OCI-LY1 (cell line): Measurements from ENCODE around the gene SMCO2.

ENCODE experiments used
- H2AFZ ChIP-seq: fragments of 200-600 bp; sonication (generic), shearing (Covaris generic); 2 replicates; pipeline ENCODE4 v1.6.0; 2014; ENCODE audit warnings: antibody characterized with exemption, mild to moderate bottlenecking, low read length
- H3F3A ChIP-seq: fragments of 200-600 bp; sonication (generic), shearing (Covaris generic); 2 replicates; pipeline ENCODE4 v1.6.0; 2014; ENCODE audit warnings: mild to moderate bottlenecking, antibody characterized with exemption, low read length, moderate library complexity; ENCODE audit not compliant: insufficient read depth
- H3K27ac ChIP-seq: fragments of 200-600 bp; sonication (generic); 2 replicates; pipeline ENCODE4 v1.5.1; 2014; ENCODE audit warnings: low read length, mixed run types, mild to moderate bottlenecking, low read depth; ENCODE audit not compliant: poor library complexity, severe bottlenecking
- H3K27me3 ChIP-seq: fragments of 200-600 bp; sonication (generic); 2 replicates; pipeline ENCODE4 v1.6.0; 2014; ENCODE audit warnings: antibody characterized with exemption, mild to moderate bottlenecking, low read length, moderate library complexity; ENCODE audit not compliant: insufficient read depth
- H3K36me3 ChIP-seq: fragments of 200-600 bp; sonication (generic); 2 replicates; pipeline ENCODE4 v1.6.1; 2014; ENCODE audit warnings: mild to moderate bottlenecking, antibody characterized with exemption, low read length, moderate library complexity, mixed read lengths; ENCODE audit not compliant: insufficient read depth
- H3K4me1 ChIP-seq: fragments of 200-600 bp; sonication (generic); 2 replicates; pipeline ENCODE4 v1.5.1; 2014; ENCODE audit warnings: mild to moderate bottlenecking, low read length, moderate library complexity; ENCODE audit not compliant: insufficient read depth, severe bottlenecking
- H3K4me2 ChIP-seq: fragments of 200-600 bp; sonication (generic), shearing (Covaris generic); 2 replicates; pipeline ENCODE4 v1.6.1; 2014; ENCODE audit warnings: low read length
- H3K4me3 ChIP-seq: fragments of 200-600 bp; sonication (generic); 2 replicates; pipeline ENCODE4 v1.5.1; 2014; ENCODE audit warnings: low read length, low read depth, mild to moderate bottlenecking, mixed read lengths; ENCODE audit not compliant: poor library complexity, severe bottlenecking
- H3K79me2 ChIP-seq: fragments of 200-600 bp; shearing (Covaris generic); 2 replicates; pipeline ENCODE4 v1.6.1; 2016; ENCODE audit warnings: mixed run types, low read length, mixed read lengths; ENCODE audit not compliant: insufficient read depth
- H3K9ac ChIP-seq: fragments of 200-600 bp; sonication (generic), shearing (Covaris generic); 2 replicates; pipeline ENCODE4 v1.6.1; 2014; ENCODE audit warnings: mild to moderate bottlenecking, low read length, mixed read lengths
- H3K9me2 ChIP-seq: fragments of 200-600 bp; sonication (generic), shearing (Covaris generic); 2 replicates; pipeline ENCODE4 v1.6.1; 2014; ENCODE audit warnings: low read depth, mild to moderate bottlenecking, low read length, mixed read lengths
- H3K9me3 ChIP-seq: fragments of 200-600 bp; shearing (Covaris generic); 2 replicates; pipeline ENCODE4 v1.6.1; 2014; ENCODE audit warnings: low read length, mixed read lengths
- H4K20me1 ChIP-seq: fragments of 200-600 bp; sonication (generic), shearing (Covaris generic); 2 replicates; pipeline ENCODE4 v1.6.0; 2016; ENCODE audit warnings: mild to moderate bottlenecking, low read length; ENCODE audit not compliant: insufficient read depth
- CTCF ChIP-seq: fragments of 200-600 bp; sonication (generic), shearing (Covaris generic); IDR thresholded peaks from 2 replicates; pipeline ENCODE4 v1.5.1; 2017; ENCODE audit warnings: mild to moderate bottlenecking, antibody characterized with exemption, low read length, moderate library complexity, mixed read lengths
- EZH2 ChIP-seq: fragments of 200-600 bp; sonication (generic), shearing (Covaris generic); IDR thresholded peaks from 2 replicates; pipeline ENCODE4 v1.8.0; 2017; ENCODE audit warnings: borderline replicate concordance, mixed run types, mild to moderate bottlenecking, antibody characterized with exemption, low read length, moderate library complexity, mixed read lengths

The SMCO2 gene

DNA sequence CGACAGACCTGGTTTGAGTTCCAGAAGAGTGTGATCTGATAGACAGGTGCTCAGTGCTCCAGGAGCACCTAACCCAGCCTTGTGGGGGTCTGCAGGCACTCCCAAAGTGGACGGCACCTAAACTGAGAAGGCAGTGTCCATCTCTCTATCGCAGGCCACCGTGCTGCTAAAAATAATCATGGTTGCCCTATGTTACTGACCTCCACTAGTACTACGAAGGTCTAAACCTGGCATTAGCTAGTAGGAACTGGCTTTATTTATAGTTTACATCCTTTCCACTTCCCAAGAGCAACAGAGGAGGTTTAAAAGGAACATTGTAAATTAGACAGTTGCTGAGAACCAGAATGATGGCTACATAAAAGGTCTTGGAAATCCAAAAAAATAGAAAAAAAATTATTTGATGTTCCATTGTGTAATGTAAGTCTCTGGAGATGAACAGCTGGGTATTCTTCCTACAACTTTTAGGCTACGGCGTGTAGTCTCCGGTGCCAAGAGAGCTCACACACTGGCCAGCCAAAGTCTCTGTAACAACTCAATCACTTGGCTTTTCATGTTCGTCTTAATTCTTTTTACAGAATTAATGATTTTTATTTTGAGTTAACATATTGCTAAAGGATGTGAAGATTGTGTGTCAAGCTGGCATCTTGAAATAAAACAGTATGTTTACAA, 104.8 kb downstream of the SMCO2 start:
- no peaks in the 10 kb centered on the region for H3K27me3 ChIP-seq
- H4K20me1 ChIP-seq, result no peaks in the 10 kb centered on the region
- no peak for TF ChIP-seq EZH2
- TF ChIP-seq CTCF, result no peak
- H3K9me3 ChIP-seq, result no peaks in the 10 kb centered on the region
- no peaks in the 10 kb centered on the region for H3K36me3 ChIP-seq
- H3K4me1 ChIP-seq, result no peaks in the 10 kb centered on the region
- no peak overlapping the region for H3K4me2 ChIP-seq
- no peak overlapping the region for H3K9ac ChIP-seq
- H3K79me2 ChIP-seq, result no peaks in the 10 kb centered on the region
- no peaks in the 10 kb centered on the region for H3F3A ChIP-seq
- no peak overlapping the region for H3K4me3 ChIP-seq
- H2AFZ ChIP-seq, result no peak overlapping the region
- H3K9me2 ChIP-seq, result no peaks in the 10 kb centered on the region
- H3K27ac ChIP-seq, result no peak overlapping the region
